Measurements from ENCODE around the gene CD58. TPM values are rescaled to one million over a fixed set of nuclear protein-coding genes. Genes with fewer than 3 reads are reported as not detected.

CD58 gene
- total RNA-seq, 4 donors from 2014 or later: 22.3 to 79.7 (median 24.4) TPM

GRCh38 chr1:116545359-116545705 lies 25.5 kb downstream of the CD58 start:
- intact Hi-C loops (cut with DNase I; ENCODE audit: low total_unique reads): no loop called here
- DNase-seq: no peak
- no peaks in the 10 kb centered on the region for H3K9me3 ChIP-seq

DNA sequence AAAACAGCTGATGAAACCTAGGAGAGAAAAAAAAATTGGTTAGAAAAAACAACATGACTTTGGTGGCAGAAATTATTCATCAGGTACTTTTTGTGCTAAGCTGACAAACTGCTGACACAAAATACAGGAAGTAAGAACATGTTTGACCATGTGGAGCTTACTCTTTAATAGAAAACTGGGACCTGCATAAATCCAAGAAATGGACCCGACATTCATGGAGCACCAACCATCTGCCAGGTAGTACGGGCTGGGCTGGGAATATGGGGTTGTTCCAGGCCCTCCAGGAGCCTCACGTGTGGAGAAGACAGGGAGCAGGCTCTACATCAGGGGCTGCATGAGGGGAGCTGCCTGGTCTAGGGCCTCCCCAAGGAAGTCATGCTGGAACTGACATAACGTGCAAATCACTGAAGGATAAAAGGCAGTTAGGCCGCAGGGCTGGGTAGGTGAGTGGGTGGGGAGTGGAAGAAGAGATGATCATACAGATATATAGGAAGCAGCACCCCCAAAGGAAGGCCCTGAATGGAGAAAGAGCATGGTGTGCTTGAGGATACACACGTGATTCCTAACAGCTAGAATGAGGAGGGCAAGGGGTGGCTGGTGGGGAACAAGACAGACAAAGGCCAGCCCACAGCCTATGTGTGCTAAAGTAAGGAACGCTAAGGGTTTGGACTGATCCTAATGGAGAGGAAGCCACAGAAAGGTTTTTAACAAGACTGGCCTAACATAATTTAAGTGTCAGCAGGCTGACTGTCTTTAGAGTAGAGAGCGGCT lies 26.1 kb downstream of the CD58 start:
- Histone ChIP-seq H3K4me3 (no peak overlapping the region), H3K27ac (no peak overlapping the region), H3K9me3 (no peaks in the 10 kb centered on the region), H3K36me3 (no peaks in the 10 kb centered on the region), H3K27me3 (no peaks in the 10 kb centered on the region), H3K4me1 (no peaks in the 10 kb centered on the region)
- no peak for DNase-seq
- TF ChIP-seq, protein P1, sequence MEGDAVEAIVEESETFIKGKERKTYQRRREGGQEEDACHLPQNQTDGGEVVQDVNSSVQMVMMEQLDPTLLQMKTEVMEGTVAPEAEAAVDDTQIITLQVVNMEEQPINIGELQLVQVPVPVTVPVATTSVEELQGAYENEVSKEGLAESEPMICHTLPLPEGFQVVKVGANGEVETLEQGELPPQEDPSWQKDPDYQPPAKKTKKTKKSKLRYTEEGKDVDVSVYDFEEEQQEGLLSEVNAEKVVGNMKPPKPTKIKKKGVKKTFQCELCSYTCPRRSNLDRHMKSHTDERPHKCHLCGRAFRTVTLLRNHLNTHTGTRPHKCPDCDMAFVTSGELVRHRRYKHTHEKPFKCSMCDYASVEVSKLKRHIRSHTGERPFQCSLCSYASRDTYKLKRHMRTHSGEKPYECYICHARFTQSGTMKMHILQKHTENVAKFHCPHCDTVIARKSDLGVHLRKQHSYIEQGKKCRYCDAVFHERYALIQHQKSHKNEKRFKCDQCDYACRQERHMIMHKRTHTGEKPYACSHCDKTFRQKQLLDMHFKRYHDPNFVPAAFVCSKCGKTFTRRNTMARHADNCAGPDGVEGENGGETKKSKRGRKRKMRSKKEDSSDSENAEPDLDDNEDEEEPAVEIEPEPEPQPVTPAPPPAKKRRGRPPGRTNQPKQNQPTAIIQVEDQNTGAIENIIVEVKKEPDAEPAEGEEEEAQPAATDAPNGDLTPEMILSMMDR (IDR thresholded peaks at IDR 0.05): no peak
- no peak for TF ChIP-seq POLR2A (IDR thresholded peaks at IDR 0.05)
- intact Hi-C loops (cut with DNase I; ENCODE audit: low total_unique reads): no loop called here

More at GRCh38 chr1:116545359-116545705, 25.5 kb downstream of the CD58 start:
- H3K27ac ChIP-seq: no peak overlapping the region
- H3K4me3 ChIP-seq: no peak overlapping the region
- no peaks in the 10 kb centered on the region for H3K36me3 ChIP-seq
- no peaks in the 10 kb centered on the region for H3K4me1 ChIP-seq
- no peak for TF ChIP-seq POLR2A (IDR thresholded peaks at IDR 0.05)
- no peaks in the 10 kb centered on the region for H3K27me3 ChIP-seq

DNA sequence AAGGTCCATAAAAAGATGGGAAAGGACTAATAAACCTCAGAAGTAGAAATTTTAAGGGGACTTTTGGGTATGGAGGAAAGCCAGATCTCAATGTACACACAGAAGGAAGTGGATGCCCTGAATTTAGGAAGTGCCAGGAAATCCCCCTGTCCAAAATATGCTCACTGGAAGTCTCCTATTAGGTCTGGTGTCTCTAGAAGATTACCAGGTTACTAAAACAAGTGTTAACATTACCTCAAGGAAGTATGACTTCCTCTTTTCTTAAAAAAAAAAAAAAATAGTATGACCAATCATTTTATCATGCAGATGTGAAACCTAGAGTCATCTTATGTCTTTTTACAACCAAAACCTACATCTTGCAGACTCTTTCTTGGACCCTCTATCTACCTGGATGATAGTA lies 30.7 kb downstream of the CD58 start:
- DNase-seq: no peak
- TF ChIP-seq, protein P1 (IDR thresholded peaks at IDR 0.05): no peak
- TF ChIP-seq POLR2A (IDR thresholded peaks at IDR 0.05): no peak
- Histone ChIP-seq H3K4me1 (no peaks in the 10 kb centered on the region), H3K27ac (no peak overlapping the region), H3K9me3 (no peaks in the 10 kb centered on the region), H3K4me3 (no peak overlapping the region), H3K36me3 (no peaks in the 10 kb centered on the region), H3K27me3 (no peaks in the 10 kb centered on the region)
- intact Hi-C loops (cut with DNase I; ENCODE audit: low total_unique reads): no loop called here

DNA sequence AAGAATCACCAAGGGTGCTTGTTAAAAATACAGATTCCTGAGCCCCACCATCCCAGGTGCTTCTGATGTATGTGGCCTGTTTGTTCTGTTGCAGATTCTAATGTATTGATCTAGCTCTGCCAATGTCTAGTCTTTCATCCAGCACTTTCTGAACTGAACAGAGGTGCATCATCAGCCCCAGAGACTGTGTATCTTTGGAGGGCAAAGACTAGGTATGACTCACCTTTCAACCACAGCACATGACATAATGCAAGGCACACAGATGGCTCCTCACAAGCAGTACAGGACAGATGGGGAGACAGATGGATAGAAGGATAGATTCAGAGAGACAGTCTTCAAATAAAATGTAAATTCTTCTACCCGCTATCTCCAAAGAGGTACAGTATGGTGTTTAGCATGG lies 32.3 kb downstream of the CD58 start:
- no peak for TF ChIP-seq POLR2A (IDR thresholded peaks at IDR 0.05)
- TF ChIP-seq, protein P1 (IDR thresholded peaks at IDR 0.05): no peak
- H3K4me3 ChIP-seq: no peak overlapping the region
- intact Hi-C loops (cut with DNase I; ENCODE audit: low total_unique reads): no loop called here
- no peaks in the 10 kb centered on the region for H3K4me1 ChIP-seq
- no peaks in the 10 kb centered on the region for H3K36me3 ChIP-seq
- no peak overlapping the region for H3K27ac ChIP-seq
- no peak for DNase-seq
- no peaks in the 10 kb centered on the region for H3K27me3 ChIP-seq
- no peaks in the 10 kb centered on the region for H3K9me3 ChIP-seq

GRCh38 chr1:116537898-116538297 lies 32.9 kb downstream of the CD58 start:
- Histone ChIP-seq H3K4me1 (no peaks in the 10 kb centered on the region), H3K36me3 (no peaks in the 10 kb centered on the region), H3K4me3 (no peak overlapping the region), H3K9me3 (no peaks in the 10 kb centered on the region), H3K27ac (no peak overlapping the region), H3K27me3 (no peaks in the 10 kb centered on the region)
- TF ChIP-seq POLR2A (IDR thresholded peaks at IDR 0.05): no peak
- TF ChIP-seq, protein P1 (IDR thresholded peaks at IDR 0.05): no peak
- intact Hi-C loops (cut with DNase I; ENCODE audit: low total_unique reads): no loop called here
- DNase-seq: no peak
